ENCODE data around the gene PLA2G4A. TPM values are rescaled to one million over a fixed set of nuclear protein-coding genes. Genes with fewer than 3 reads are reported as not detected.

PLA2G4A gene
- total RNA-seq, 1 donor from 2014 or later, result 2.8 TPM

GRCh38 chr1:186869526-186870228 lies 40.9 kb downstream of the PLA2G4A start:
- no peak overlapping the region for H3K27ac Mint-ChIP-seq
- no peak for DNase-seq (ENCODE audit: extremely low spot score, unreplicated experiment)
- no peaks in the 10 kb centered on the region for H3K36me3 Mint-ChIP-seq
- H3K4me3 Mint-ChIP-seq, result no peak overlapping the region
- no peak for TF ChIP-seq CTCF (conservative IDR thresholded peaks at IDR 0.05)
- H3K27me3 Mint-ChIP-seq, result peaks cover 14% of the 10 kb centered on the region
- H3K9me3 Mint-ChIP-seq, result no peaks in the 10 kb centered on the region
- H3K4me1 Mint-ChIP-seq (ENCODE audit: unreplicated experiment), result no peaks in the 10 kb centered on the region

GRCh38 chr1:186871784-186872183 lies 43.0 kb downstream of the PLA2G4A start:
- no peaks in the 10 kb centered on the region for H3K9me3 Mint-ChIP-seq
- TF ChIP-seq CTCF (conservative IDR thresholded peaks at IDR 0.05), result no peak
- peaks cover 18% of the 10 kb centered on the region for H3K27me3 Mint-ChIP-seq
- H3K4me1 Mint-ChIP-seq (ENCODE audit: unreplicated experiment), result no peaks in the 10 kb centered on the region
- no peak for DNase-seq (ENCODE audit: extremely low spot score, unreplicated experiment)
- no peaks in the 10 kb centered on the region for H3K36me3 Mint-ChIP-seq
- H3K27ac Mint-ChIP-seq, result no peak overlapping the region
- no peak overlapping the region for H3K4me3 Mint-ChIP-seq

- Mint-ChIP-seq H3K4me3 (no peak overlapping the region), H3K9me3 (no peaks in the 10 kb centered on the region), H3K4me1 (ENCODE audit: unreplicated experiment) (no peaks in the 10 kb centered on the region), H3K27me3 (peaks cover 18% of the 10 kb centered on the region), H3K27ac (no peak overlapping the region), H3K36me3 (no peaks in the 10 kb centered on the region)
- DNase-seq (ENCODE audit: extremely low spot score, unreplicated experiment), result no peak
- TF ChIP-seq CTCF (conservative IDR thresholded peaks at IDR 0.05), result no peak
These were observed 43.5 kb downstream of the PLA2G4A start for GRCh38 chr1:186872291-186872690.

GRCh38 chr1:186873687-186874086 lies 44.9 kb downstream of the PLA2G4A start:
- no peaks in the 10 kb centered on the region for H3K4me1 Mint-ChIP-seq (ENCODE audit: unreplicated experiment)
- TF ChIP-seq CTCF (conservative IDR thresholded peaks at IDR 0.05), result no peak
- H3K27me3 Mint-ChIP-seq, result peaks cover 18% of the 10 kb centered on the region
- no peak overlapping the region for H3K4me3 Mint-ChIP-seq
- no peak overlapping the region for H3K27ac Mint-ChIP-seq
- H3K36me3 Mint-ChIP-seq, result no peaks in the 10 kb centered on the region
- H3K9me3 Mint-ChIP-seq, result no peaks in the 10 kb centered on the region
- DNase-seq (ENCODE audit: extremely low spot score, unreplicated experiment), result no peak

- DNase-seq (ENCODE audit: extremely low spot score, unreplicated experiment), result no peak
- Mint-ChIP-seq H3K36me3 (no peaks in the 10 kb centered on the region), H3K27ac (no peak overlapping the region), H3K4me1 (ENCODE audit: unreplicated experiment) (no peaks in the 10 kb centered on the region), H3K4me3 (no peak overlapping the region), H3K27me3 (peaks cover 19% of the 10 kb centered on the region), H3K9me3 (no peaks in the 10 kb centered on the region)
- no peak for TF ChIP-seq CTCF (conservative IDR thresholded peaks at IDR 0.05)
These were observed 47.4 kb downstream of the PLA2G4A start for GRCh38 chr1:186875896-186876835.
